ENCODE results near the gene MRM3.

- TF ChIP-seq CTCF (IDR thresholded peaks at IDR 0.05; ENCODE audit: insufficient read depth, low read length, poor library complexity, severe bottlenecking) (no peak), EZH2phosphoT487 (conservative IDR thresholded peaks at IDR 0.05; ENCODE audit: low read length) (no peak)
Measured at GRCh38 chr17:750431-751037, 31.6 kb upstream of the MRM3 start.

Measured in SU-DHL-6 (cell line).